ENCODE results near the gene NTN5.
"Not testable (repeated sequence)": the region's sequence is repeated elsewhere in the genome, so short reads cannot be mapped to it uniquely, and the experiment has no call there.

The NTN5 gene

GRCh38 chr19:48668332-48668731 lies 4.5 kb downstream of the NTN5 start:
- no peak for DNase-seq

- DNase-seq: no peak
Measured at GRCh38 chr19:48665786-48666185, 7.0 kb downstream of the NTN5 start.

GRCh38 chr19:48664476-48664875 lies 8.3 kb downstream of the NTN5 start:
- DNase-seq: no peak

- DNase-seq: no peak
Measured at GRCh38 chr19:48663667-48664066, 9.2 kb downstream of the NTN5 start.

- no peak for DNase-seq
Measured at GRCh38 chr19:48661711-48662090, 11.1 kb downstream of the NTN5 start.

GRCh38 chr19:48660852-48661710 lies 11.7 kb downstream of the NTN5 start:
- peak; percentile 75 to 81 for DNase-seq

- DNase-seq: no peak
Measured at GRCh38 chr19:48659768-48660167, 13.0 kb downstream of the NTN5 start.

GRCh38 chr19:48658483-48658882 lies 14.3 kb downstream of the NTN5 start:
- DNase-seq: no peak

- not testable (repeated sequence) for DNase-seq
Measured at GRCh38 chr19:48657828-48658227, 15.0 kb downstream of the NTN5 start.

GRCh38 chr19:48656840-48657474 lies 15.9 kb downstream of the NTN5 start:
- DNase-seq: no peak

- DNase-seq: no peak
Measured at GRCh38 chr19:48654299-48655059, 18.3 kb downstream of the NTN5 start.

- no peak for DNase-seq
Measured at GRCh38 chr19:48651683-48652048, 21.2 kb downstream of the NTN5 start.

- no peak for DNase-seq
Measured at GRCh38 chr19:48650974-48651682, 21.7 kb downstream of the NTN5 start.

GRCh38 chr19:48648134-48648533 lies 24.7 kb downstream of the NTN5 start:
- no peak for DNase-seq

- no peak for DNase-seq
Measured at GRCh38 chr19:48646722-48647216, 26.0 kb downstream of the NTN5 start.

- DNase-seq: peak; percentile 91 to 94
Measured at GRCh38 chr19:48646001-48646721, 26.7 kb downstream of the NTN5 start, which contains the start of gene CA11. Gene CA11 (minus strand): TSS chr19:48646187. CDS start chr19:48645632, 555 bp downstream.

GRCh38 chr19:48645620-48646000 lies 27.2 kb downstream of the NTN5 start:
- DNase-seq: no peak

- peak; percentile 75 to 78 for DNase-seq
Measured at GRCh38 chr19:48644839-48645619, 27.8 kb downstream of the NTN5 start.

- no peak for DNase-seq
Measured at GRCh38 chr19:48644355-48644754, 28.5 kb downstream of the NTN5 start.

GRCh38 chr19:48642862-48643261 lies 30.0 kb downstream of the NTN5 start:
- DNase-seq: no peak

GRCh38 chr19:48641850-48642249 lies 31.0 kb downstream of the NTN5 start:
- DNase-seq: no peak
